Peyer's patch (tissue), 4 donors: ENCODE results near the gene EGFL7. TPM values are rescaled to one million over a fixed set of nuclear protein-coding genes. Genes with fewer than 3 reads are reported as not detected.
A peak's percentile ranks its signal among the peaks of the same experiment; 100 is the strongest.

Source experiments
- DNase-seq, 3 donors: peaks; one replicate each; pipeline ENCODE4 v3.0.0-alpha.2; 2017 to 2019
- H3K27ac ChIP-seq, 4 donors: fragments of 200-600 bp; sonication (generic); one replicate each; pipeline ENCODE4 v1.5.1; 2016 to 2019
- H3K27me3 ChIP-seq, 2 donors: fragments of 200-600 bp; sonication (generic); one replicate each; pipeline ENCODE4 v1.5.1; 2019
- H3K36me3 ChIP-seq, 3 donors: fragments of 200-600 bp; sonication (generic); one replicate each; pipeline ENCODE4 v1.5.1; 2016 to 2019
- H3K4me1 ChIP-seq, 4 donors: fragments of 200-600 bp; sonication (generic); one replicate each; pipeline ENCODE4 v1.5.1; 2016 to 2019
- H3K4me3 ChIP-seq, 4 donors: fragments of 200-600 bp; sonication (generic); 1 replicate in 3 of 4; 2 replicates in 1 of 4; pipeline ENCODE4 v1.5.1; 2016 to 2019; ENCODE audit warnings: mild to moderate bottlenecking in 1 of 4
- H3K9me3 ChIP-seq, 4 donors: fragments of 200-600 bp; sonication (generic); one replicate each; pipeline ENCODE4 v1.5.1; 2016 to 2019; ENCODE audit warnings: mild to moderate bottlenecking in 1 of 4
- POLR2A ChIP-seq, 2 donors: fragments of 450-650 bp; IDR thresholded peaks; one replicate each; pipeline ENCODE4 v1.5.1; 2017; ENCODE audit warnings: antibody characterized with exemption in 2 of 2, mild to moderate bottlenecking in 2 of 2, moderate library complexity in 2 of 2
- total RNA-seq, 4 donors: library from RNA; depleted of rRNA; stranded (reverse); fragments of >200 nt; gene quantifications; one replicate each; pipeline ENCODE4 v1.1.0, GENCODE V29; 2016
- TF ChIP-seq, protein P1 (sequence below), 6 experiments: fragments of 450-650 bp in 4 of 6; fragments of 200-600 bp in 2 of 6; sonication (generic) in 1 of 6; IDR thresholded peaks; one replicate each; pipeline ENCODE4 v1.5.1; 2017 to 2019; ENCODE audit warnings: antibody characterized with exemption in 6 of 6, mild to moderate bottlenecking in 3 of 6, moderate library complexity in 1 of 6

Gene EGFL7
- total RNA-seq, 4 donors from 2014 or later, result 21.5 to 77.6 (median 46.0) TPM

DNA sequence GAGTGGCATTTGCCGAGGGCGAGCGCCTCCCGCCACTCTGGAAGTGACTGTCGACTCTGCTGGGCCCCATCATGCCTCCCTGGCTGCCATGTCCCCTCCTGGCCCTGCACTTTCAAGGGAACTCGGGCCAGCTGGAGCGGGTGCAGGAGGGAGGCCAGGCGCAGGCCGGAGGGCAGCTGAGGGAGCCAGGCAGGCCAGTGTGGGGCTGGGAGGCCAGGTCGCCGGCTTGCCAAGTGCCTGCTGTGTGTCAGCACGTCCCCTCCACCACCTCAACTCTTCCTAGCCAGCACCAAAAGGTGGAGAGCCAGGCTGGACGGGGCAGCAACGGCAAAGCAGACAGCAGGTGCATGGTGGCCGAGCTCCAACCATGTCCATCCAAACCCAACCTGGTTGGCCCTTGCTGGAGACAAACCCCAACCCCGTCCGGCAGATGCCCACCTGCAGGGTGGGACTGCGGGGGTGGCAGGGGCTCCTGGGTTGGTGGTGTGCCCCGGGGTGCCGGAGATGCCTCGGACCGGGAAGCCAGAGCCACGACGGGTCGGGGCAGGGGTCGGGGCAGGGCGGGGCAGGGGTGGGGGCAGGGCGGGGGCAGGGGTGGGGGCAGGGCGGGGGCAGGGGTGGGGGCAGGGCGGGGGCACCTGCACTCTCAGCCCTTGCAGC, 36.5 kb upstream of the EGFL7 start:
- H3K27me3 ChIP-seq, result no peaks in the 10 kb centered on the region
- H3K27ac ChIP-seq, result peak overlapping the region in 3 of 4 donors; percentile 55 to 92 (median 68)
- H3K4me3 ChIP-seq, result no peak overlapping the region
- peak in 1 of 3 donors; percentile 54 for DNase-seq
- TF ChIP-seq, protein P1, sequence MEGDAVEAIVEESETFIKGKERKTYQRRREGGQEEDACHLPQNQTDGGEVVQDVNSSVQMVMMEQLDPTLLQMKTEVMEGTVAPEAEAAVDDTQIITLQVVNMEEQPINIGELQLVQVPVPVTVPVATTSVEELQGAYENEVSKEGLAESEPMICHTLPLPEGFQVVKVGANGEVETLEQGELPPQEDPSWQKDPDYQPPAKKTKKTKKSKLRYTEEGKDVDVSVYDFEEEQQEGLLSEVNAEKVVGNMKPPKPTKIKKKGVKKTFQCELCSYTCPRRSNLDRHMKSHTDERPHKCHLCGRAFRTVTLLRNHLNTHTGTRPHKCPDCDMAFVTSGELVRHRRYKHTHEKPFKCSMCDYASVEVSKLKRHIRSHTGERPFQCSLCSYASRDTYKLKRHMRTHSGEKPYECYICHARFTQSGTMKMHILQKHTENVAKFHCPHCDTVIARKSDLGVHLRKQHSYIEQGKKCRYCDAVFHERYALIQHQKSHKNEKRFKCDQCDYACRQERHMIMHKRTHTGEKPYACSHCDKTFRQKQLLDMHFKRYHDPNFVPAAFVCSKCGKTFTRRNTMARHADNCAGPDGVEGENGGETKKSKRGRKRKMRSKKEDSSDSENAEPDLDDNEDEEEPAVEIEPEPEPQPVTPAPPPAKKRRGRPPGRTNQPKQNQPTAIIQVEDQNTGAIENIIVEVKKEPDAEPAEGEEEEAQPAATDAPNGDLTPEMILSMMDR (IDR thresholded peaks at IDR 0.05), result no peak
- no peak for TF ChIP-seq POLR2A (IDR thresholded peaks at IDR 0.05)
- no peaks in the 10 kb centered on the region for H3K36me3 ChIP-seq
- H3K4me1 ChIP-seq, result peaks cover 0 to 61% (median 18%) of the 10 kb centered on the region in 4 donors
- H3K9me3 ChIP-seq, result no peaks in the 10 kb centered on the region

DNA sequence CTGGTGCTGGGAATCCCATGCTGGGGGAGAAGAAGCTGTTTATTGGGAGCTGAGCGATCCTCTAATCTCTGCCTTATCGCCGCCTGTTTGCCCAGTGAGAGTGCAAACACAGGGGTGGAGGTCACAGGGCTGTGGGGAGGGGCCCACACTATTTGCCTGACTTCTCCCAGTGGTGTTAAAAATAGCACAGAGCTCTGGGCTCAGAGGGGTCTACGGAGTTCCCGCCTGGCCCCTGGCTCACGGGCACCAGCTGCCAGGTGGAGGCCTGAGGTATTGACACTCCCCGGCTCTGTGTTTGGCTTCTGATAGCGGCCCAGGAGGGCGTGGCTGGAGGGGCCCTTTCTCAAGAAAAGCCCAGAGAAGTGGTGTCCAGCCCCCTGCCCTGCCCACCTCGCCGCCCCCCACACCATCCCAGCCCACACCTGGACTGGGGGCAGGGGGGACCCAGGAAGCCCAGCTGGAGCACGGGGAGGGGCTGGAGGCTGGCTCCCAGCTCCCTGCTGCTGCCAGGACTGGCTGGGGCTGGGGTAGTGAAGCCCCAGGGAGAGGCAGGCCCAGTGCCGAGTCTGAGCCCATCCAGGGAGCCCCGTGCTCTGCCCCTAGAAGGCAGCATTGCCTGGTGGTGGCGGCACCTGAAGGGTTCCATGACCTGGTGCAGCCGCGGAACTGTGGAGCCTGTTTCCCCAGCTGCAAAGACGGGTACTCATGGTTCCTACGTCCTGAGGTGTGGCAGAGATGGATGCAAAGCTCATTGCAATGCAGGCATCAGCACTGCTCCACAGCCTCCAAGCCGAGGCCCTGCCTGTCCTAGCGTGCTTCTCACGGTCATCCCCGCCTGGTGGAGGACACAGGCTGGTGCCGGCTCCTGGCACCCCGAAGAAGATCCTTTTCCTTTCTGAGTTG, 35.7 kb upstream of the EGFL7 start:
- Histone ChIP-seq H3K27me3 (no peaks in the 10 kb centered on the region), H3K36me3 (no peaks in the 10 kb centered on the region), H3K9me3 (no peaks in the 10 kb centered on the region), H3K4me3 (no peak overlapping the region), H3K27ac (peak overlapping the region in 1 of 4 donors; percentile 92), H3K4me1 (peaks cover 0 to 62% (median 18%) of the 10 kb centered on the region in 4 donors)
- TF ChIP-seq, protein P1 (IDR thresholded peaks at IDR 0.05), result peak in 3 of 6 experiments; percentile 48 to 61 (median 51)
- TF ChIP-seq POLR2A (IDR thresholded peaks at IDR 0.05), result no peak
- peak in 2 of 3 donors; percentile 59 to 65 for DNase-seq

DNA sequence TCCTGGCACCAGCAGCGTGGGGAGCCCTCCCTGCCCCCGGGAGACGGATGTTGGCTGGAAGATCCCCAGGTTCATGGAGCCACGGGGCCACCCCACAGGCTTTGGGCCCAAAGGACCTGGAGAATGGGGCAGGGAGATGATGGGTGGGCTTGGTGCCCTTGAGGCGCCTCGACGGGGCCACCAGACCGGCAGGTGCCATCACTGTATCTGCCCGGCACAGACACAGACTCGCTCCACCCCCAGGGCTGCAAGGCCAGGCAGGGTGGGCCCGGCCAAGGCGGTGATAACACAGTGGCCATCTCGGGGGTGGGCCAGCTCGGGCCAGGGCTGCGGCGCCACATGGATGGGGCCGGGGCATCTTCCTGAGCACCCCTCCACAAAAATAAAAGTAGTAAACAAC, 35.0 kb upstream of the EGFL7 start:
- Histone ChIP-seq H3K27ac (peak overlapping the region in 1 of 4 donors; percentile 92), H3K27me3 (no peaks in the 10 kb centered on the region)

GRCh38 chr9:136628268-136628667, 34.4 kb upstream of the EGFL7 start:
- H3K27ac ChIP-seq, result no peak overlapping the region
- TF ChIP-seq POLR2A (IDR thresholded peaks at IDR 0.05), result no peak
- TF ChIP-seq, protein P1 (IDR thresholded peaks at IDR 0.05), result no peak
- H3K4me1 ChIP-seq, result peaks cover 0 to 62% (median 18%) of the 10 kb centered on the region in 4 donors
- H3K36me3 ChIP-seq, result no peaks in the 10 kb centered on the region
- no peaks in the 10 kb centered on the region for H3K9me3 ChIP-seq
- H3K27me3 ChIP-seq, result no peaks in the 10 kb centered on the region
- no peak for DNase-seq
- no peak overlapping the region for H3K4me3 ChIP-seq

More for the DNA sequence above, 35.0 kb upstream of the EGFL7 start:
- no peak for DNase-seq
- H3K4me3 ChIP-seq, result no peak overlapping the region
- H3K4me1 ChIP-seq, result peaks cover 0 to 62% (median 18%) of the 10 kb centered on the region in 4 donors
- H3K9me3 ChIP-seq, result no peaks in the 10 kb centered on the region
- TF ChIP-seq, protein P1 (IDR thresholded peaks at IDR 0.05), result no peak
- TF ChIP-seq POLR2A (IDR thresholded peaks at IDR 0.05), result no peak
- H3K36me3 ChIP-seq, result no peaks in the 10 kb centered on the region

GRCh38 chr9:136629001-136629878, 33.5 kb upstream of the EGFL7 start:
- peak in 1 of 3 donors; percentile 56 for DNase-seq

More at GRCh38 chr9:136629001-136629878, 33.5 kb upstream of the EGFL7 start:
- H3K36me3 ChIP-seq, result no peaks in the 10 kb centered on the region
- H3K4me3 ChIP-seq, result no peak overlapping the region
- H3K27ac ChIP-seq, result no peak overlapping the region
- no peaks in the 10 kb centered on the region for H3K9me3 ChIP-seq
- peaks cover 0 to 58% (median 18%) of the 10 kb centered on the region in 4 donors for H3K4me1 ChIP-seq
- H3K27me3 ChIP-seq, result no peaks in the 10 kb centered on the region
- TF ChIP-seq, protein P1 (IDR thresholded peaks at IDR 0.05), result no peak
- TF ChIP-seq POLR2A (IDR thresholded peaks at IDR 0.05), result no peak
